Measurements from ENCODE around the gene ABCC8. TPM values are rescaled to one million over a fixed set of nuclear protein-coding genes. Genes with fewer than 3 reads are reported as not detected.

Gene ABCC8
- total and polyA plus RNA-seq, 2 donors (not counting 3 experiments of a cell fraction or from before 2014, with no cell fraction given): not detected

DNA sequence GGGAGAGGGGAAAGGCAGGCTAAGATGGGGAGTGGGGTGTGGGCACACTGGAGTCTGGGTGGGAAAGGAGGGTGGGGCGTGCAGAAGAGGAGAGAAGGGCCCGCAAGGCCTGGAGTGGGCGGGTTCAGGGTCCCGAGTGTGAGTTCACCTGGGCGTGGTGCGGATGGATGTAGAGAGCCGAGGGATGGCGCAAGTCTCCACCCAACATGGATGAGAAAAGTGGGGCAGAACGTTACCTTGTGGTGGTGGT lies 364 bp upstream of the ABCC8 start:
- Histone ChIP-seq H3K36me3 (ENCODE audit: control insufficient read depth in 2 of 2, extremely low read depth in 1 of 2, insufficient read depth in 2 of 2, low read length in 2 of 2) (no peaks in the 10 kb centered on the region), H4K20me1 (replicated peaks; ENCODE audit: control insufficient read depth, extremely low read depth, insufficient read depth, low read length) (no peaks in the 10 kb centered on the region), H3K79me2 (ENCODE audit: control insufficient read depth, insufficient read depth, low read length) (no peaks in the 10 kb centered on the region), H3K9me1 (replicated peaks; ENCODE audit: control insufficient read depth, extremely low read depth, insufficient read depth, low read length) (no peaks in the 10 kb centered on the region), H3K27me3 (ENCODE audit: control insufficient read depth in 2 of 2, insufficient read depth in 2 of 2, low read length in 2 of 2) (peaks cover 43 to 54% of the 10 kb centered on the region in 2 experiments), H3K9ac (replicated peaks; ENCODE audit: extremely low read depth, insufficient read depth, low read length) (no peak overlapping the region), H3K9me3 (replicated peaks; ENCODE audit: control insufficient read depth, insufficient read depth, low read length) (no peaks in the 10 kb centered on the region), H3K4me3 (replicated peaks in 1 of 3; ENCODE audit: insufficient read depth in 1 of 3, low read depth in 1 of 3, low read length in 3 of 3) (no peak overlapping the region), H3K27ac (ENCODE audit: insufficient read depth, low read depth, low read length) (no peak overlapping the region), H2AFZ (ENCODE audit: low read depth, low read length) (no peak overlapping the region), H3K4me2 (ENCODE audit: insufficient read depth, low read length) (no peak overlapping the region), H3K4me1 (ENCODE audit: control insufficient read depth, extremely low read depth, insufficient read depth, low read length) (no peaks in the 10 kb centered on the region)
- FAIRE-seq: no peak
- BruUV-seq (replicated peaks): no TSS peak
- dilution Hi-C loops (cut with MboI; ENCODE audit: extremely low pct_ligation_motif_present, low sequenced_read_pairs) (no loop called here), intact Hi-C loops (cut with micrococcal nuclease) (no loop called here)
- ChIA-PET CTCF (no interaction called here), POLR2A (no interaction called here)
- TF ChIP-seq POLR2A (IDR thresholded peaks at IDR 0.05; ENCODE audit: low read depth, low read length) (no peak), POLR2AphosphoS5 (IDR thresholded peaks at IDR 0.05; ENCODE audit: insufficient read depth, low read depth, low read length) (no peak), FOS (IDR thresholded peaks at IDR 0.05; ENCODE audit: borderline replicate concordance, insufficient read depth, low read length) (no peak), GATA2 (IDR thresholded peaks at IDR 0.05; ENCODE audit: insufficient read depth, insufficient read length, low read depth, low read length) (no peak), EZH2 (IDR thresholded peaks at IDR 0.05; ENCODE audit: borderline replicate concordance, low read depth, low read length, severe bottlenecking) (no peak), JUN (IDR thresholded peaks at IDR 0.05; ENCODE audit: borderline replicate concordance, insufficient read depth, insufficient read length, low read depth) (no peak), MYC (IDR thresholded peaks at IDR 0.05; ENCODE audit: low read depth, low read length) (no peak)
- TF ChIP-seq, protein P1, sequence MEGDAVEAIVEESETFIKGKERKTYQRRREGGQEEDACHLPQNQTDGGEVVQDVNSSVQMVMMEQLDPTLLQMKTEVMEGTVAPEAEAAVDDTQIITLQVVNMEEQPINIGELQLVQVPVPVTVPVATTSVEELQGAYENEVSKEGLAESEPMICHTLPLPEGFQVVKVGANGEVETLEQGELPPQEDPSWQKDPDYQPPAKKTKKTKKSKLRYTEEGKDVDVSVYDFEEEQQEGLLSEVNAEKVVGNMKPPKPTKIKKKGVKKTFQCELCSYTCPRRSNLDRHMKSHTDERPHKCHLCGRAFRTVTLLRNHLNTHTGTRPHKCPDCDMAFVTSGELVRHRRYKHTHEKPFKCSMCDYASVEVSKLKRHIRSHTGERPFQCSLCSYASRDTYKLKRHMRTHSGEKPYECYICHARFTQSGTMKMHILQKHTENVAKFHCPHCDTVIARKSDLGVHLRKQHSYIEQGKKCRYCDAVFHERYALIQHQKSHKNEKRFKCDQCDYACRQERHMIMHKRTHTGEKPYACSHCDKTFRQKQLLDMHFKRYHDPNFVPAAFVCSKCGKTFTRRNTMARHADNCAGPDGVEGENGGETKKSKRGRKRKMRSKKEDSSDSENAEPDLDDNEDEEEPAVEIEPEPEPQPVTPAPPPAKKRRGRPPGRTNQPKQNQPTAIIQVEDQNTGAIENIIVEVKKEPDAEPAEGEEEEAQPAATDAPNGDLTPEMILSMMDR (IDR thresholded peaks at IDR 0.05; ENCODE audit: extremely low read depth in 1 of 2, insufficient read depth in 1 of 2, low read depth in 1 of 2, low read length in 2 of 2): no peak
- TF ChIP-seq, protein P2, sequence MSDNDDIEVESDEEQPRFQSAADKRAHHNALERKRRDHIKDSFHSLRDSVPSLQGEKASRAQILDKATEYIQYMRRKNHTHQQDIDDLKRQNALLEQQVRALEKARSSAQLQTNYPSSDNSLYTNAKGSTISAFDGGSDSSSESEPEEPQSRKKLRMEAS (IDR thresholded peaks at IDR 0.05; ENCODE audit: insufficient read depth, insufficient read length): no peak
- no peak for DNase-seq (ENCODE audit: low read depth, low spot score)

Measured in endothelial cell of umbilical vein (primary cell).